ENCODE data around the gene ART1. TPM values are rescaled to one million over a fixed set of nuclear protein-coding genes. Genes with fewer than 3 reads are reported as not detected.

ART1 gene
- total RNA-seq, 1 experiment from 2014 or later: not detected

- WGBS (ENCODE audit: extremely low coverage, insufficient read length, low lambda C conversion rate): no CpG with 5 or more reads among the region's 2 CpGs
- H3K4me3 Mint-ChIP-seq: no peak overlapping the region
- H3K23me2 ChIP-seq (ENCODE audit: insufficient read length, low read depth, low read length, poor library complexity, severe bottlenecking): no peaks in the 10 kb centered on the region
Observed at GRCh38 chr11:3700910-3701309, 56.0 kb downstream of the ART1 start.

More at GRCh38 chr11:3700910-3701309, 56.0 kb downstream of the ART1 start:
- H3K9ac ChIP-seq (ENCODE audit: extremely low read depth, insufficient read length, low read length): no peak overlapping the region
- no peak overlapping the region for H2BK20ac ChIP-seq (ENCODE audit: low read depth, low read length, poor library complexity, severe bottlenecking)
- H4K20me1 ChIP-seq (ENCODE audit: control insufficient read depth, insufficient read depth, insufficient read length): no peaks in the 10 kb centered on the region
- H4K5ac ChIP-seq (ENCODE audit: insufficient read length, low read depth, low read length): no peak overlapping the region
- no peak overlapping the region for H2BK15ac ChIP-seq (ENCODE audit: low read depth, low read length)
- H3K4me2 ChIP-seq (ENCODE audit: insufficient read depth, insufficient read length, low read length): no peak overlapping the region
- H3K4ac ChIP-seq (ENCODE audit: low read depth, low read length): no peak overlapping the region
- no peaks in the 10 kb centered on the region for H3K79me1 ChIP-seq (ENCODE audit: insufficient read depth, low read depth, low read length, poor library complexity, severe bottlenecking)
- H3K36me3 Mint-ChIP-seq (ENCODE audit: insufficient read depth in 1 of 3, low read depth in 3 of 3): peaks cover 42 to 87% (median 73%) of the 10 kb centered on the region in 3 experiments; a peak in 6 of 7 replicates
- H2BK120ac ChIP-seq (ENCODE audit: low read depth, low read length, poor library complexity, severe bottlenecking): no peak overlapping the region
- H2AFZ ChIP-seq (ENCODE audit: low read length): no peak overlapping the region
- no peaks in the 10 kb centered on the region for H3K4me1 ChIP-seq (ENCODE audit: insufficient read depth, low read length)
- H4K91ac ChIP-seq (ENCODE audit: insufficient read length, low read depth, low read length): no peak overlapping the region
- H2BK5ac ChIP-seq (ENCODE audit: insufficient read length, low read length): no peak overlapping the region
- H3K9me3 Mint-ChIP-seq: no peaks in the 10 kb centered on the region
- H3K27me3 ChIP-seq (ENCODE audit: insufficient read depth, low read length): no peaks in the 10 kb centered on the region
- H2AK5ac ChIP-seq (ENCODE audit: insufficient read length, low read length): no peak overlapping the region
- H3K4me1 Mint-ChIP-seq: no peaks in the 10 kb centered on the region
- no peak overlapping the region for H3K56ac ChIP-seq (ENCODE audit: insufficient read length, low read depth, low read length)
- H3K27me3 Mint-ChIP-seq (ENCODE audit: low read depth): 0 out of 2 replicates have a peak, but pooled peaks cover 1% of the 10 kb centered on the region
- TF ChIP-seq CTCF (conservative IDR thresholded peaks at IDR 0.05): no peak
- H3K14ac ChIP-seq (ENCODE audit: insufficient read depth, low read length): no peak overlapping the region
- no peaks in the 10 kb centered on the region for H3K9me3 ChIP-seq (ENCODE audit: control insufficient read depth, low read depth, low read length)
- no peak overlapping the region for H2BK12ac ChIP-seq (ENCODE audit: insufficient read length, low read depth, low read length)
- H3K18ac ChIP-seq (ENCODE audit: insufficient read length, low read depth, low read length): no peak overlapping the region
- 0 out of 7 replicates have a peak overlapping the region, but pooled peaks of 1 of the 3 experiments have one; percentile 36 for H3K27ac Mint-ChIP-seq
- DNase-seq: no peak
- H3K23ac ChIP-seq (ENCODE audit: insufficient read length, low read depth, low read length): no peak overlapping the region
- no peaks in the 10 kb centered on the region for H3K79me2 ChIP-seq (ENCODE audit: insufficient read depth, low read length)
- H3T11ph ChIP-seq (ENCODE audit: low read length): no peak overlapping the region
- H3K27ac ChIP-seq (ENCODE audit: insufficient read length, low read depth, low read length): no peak overlapping the region
- H4K8ac ChIP-seq (replicated peaks; ENCODE audit: insufficient read length, low read depth, low read length): no peak overlapping the region
